Liver (tissue), 3 donors: ENCODE measurements around the gene RPUSD4.

ENCODE experiments used
- ATF3 ChIP-seq: IDR thresholded peaks from 2 replicates; pipeline ENCODE4 v1.6.1; 2016; ENCODE audit warnings: antibody characterized with exemption
- CTCF ChIP-seq: fragments of 150-350 bp; IDR thresholded peaks from 2 replicates; pipeline ENCODE4 v1.5.1; 2017; ENCODE audit warnings: improper control_type of control experiment, low read depth, low read length; ENCODE audit not compliant: missing input control
- EGR1 ChIP-seq, 2 donors: IDR thresholded peaks; 2 replicates each; pipeline ENCODE4 v1.6.1; 2016 to 2018; ENCODE audit warnings: antibody characterized with exemption in 2 of 2, low read depth in 2 of 2
- GABPA ChIP-seq, 2 donors: IDR thresholded peaks in 1 of 2; conservative IDR thresholded peaks in 1 of 2; 2 replicates each; pipeline ENCODE4 v1.6.1; 2016; ENCODE audit warnings: antibody characterized with exemption in 2 of 2, mild to moderate bottlenecking in 1 of 2, moderate library complexity in 1 of 2
- MAX ChIP-seq: IDR thresholded peaks from 2 replicates; pipeline ENCODE4 v1.6.1; 2016; ENCODE audit warnings: antibody characterized with exemption
- RAD21 ChIP-seq, 2 donors: IDR thresholded peaks; 2 replicates each; pipeline ENCODE4 v1.6.1; 2016; ENCODE audit warnings: antibody characterized with exemption in 2 of 2, mild to moderate bottlenecking in 2 of 2
- RXRA ChIP-seq, 2 donors: IDR thresholded peaks; 2 replicates each; pipeline ENCODE4 v1.6.1; 2017 to 2018; ENCODE audit warnings: antibody characterized with exemption in 2 of 2, mild to moderate bottlenecking in 1 of 2
- SP1 ChIP-seq: IDR thresholded peaks from 2 replicates; pipeline ENCODE4 v1.6.1; 2018; ENCODE audit warnings: antibody characterized with exemption, mild to moderate bottlenecking
- TAF1 ChIP-seq: conservative IDR thresholded peaks from 2 replicates; pipeline ENCODE4 v1.6.1; 2016; ENCODE audit warnings: antibody characterized with exemption, mild to moderate bottlenecking
- YY1 ChIP-seq: IDR thresholded peaks from 2 replicates; pipeline ENCODE4 v1.6.1; 2016; ENCODE audit warnings: antibody characterized with exemption, mild to moderate bottlenecking
- TF ChIP-seq, protein P1 (sequence below): IDR thresholded peaks from 2 replicates; pipeline ENCODE4 v1.6.1; 2016; ENCODE audit warnings: antibody characterized with exemption
- TF ChIP-seq, protein P2 (sequence below): IDR thresholded peaks from 2 replicates; pipeline ENCODE4 v1.6.1; 2016; ENCODE audit warnings: antibody characterized with exemption, mild to moderate bottlenecking
- donor health status: healthy.
- donor health status: healthy.

DNA sequence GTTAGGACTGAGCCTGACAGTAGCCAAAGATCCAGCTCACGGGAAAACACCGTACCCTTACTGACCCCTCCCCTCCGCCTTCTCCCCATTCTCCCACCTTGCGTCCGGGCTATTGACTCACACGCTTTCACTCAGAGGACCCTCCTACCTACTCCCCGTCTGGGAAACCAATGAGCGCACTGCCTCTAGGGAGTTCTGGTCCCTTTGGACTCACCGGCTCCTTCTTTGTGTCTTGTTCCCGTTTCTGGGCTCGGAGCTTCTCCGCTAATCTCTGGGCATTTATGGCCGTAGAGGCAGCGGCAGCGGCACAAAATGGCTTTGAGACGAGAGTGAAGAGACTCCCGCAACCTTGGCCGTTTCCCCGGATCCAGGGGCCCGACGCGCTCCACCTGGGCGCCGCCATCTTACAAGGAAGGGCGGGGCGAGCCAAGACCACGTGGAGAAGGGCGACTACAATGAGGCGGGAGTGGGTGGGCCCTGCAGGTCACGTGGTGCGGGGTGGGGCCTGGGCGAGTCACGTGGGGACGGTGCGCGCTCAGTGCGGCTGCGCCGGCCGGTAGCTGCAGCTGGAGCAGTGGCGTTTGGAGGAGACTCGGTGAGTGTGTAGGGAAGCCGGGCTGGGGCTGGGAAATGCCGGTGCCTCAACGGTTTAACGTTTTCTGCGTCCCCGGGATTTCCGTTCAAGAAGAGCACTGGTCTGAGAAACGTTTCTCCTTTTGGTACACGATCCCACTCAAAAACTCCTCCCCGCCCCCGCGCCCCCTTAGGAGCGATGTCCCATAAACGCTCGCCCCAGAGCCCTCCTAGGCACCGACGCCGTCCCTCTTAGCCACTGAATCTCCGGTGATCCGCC is at the start of gene RPUSD4, which contains the start of gene FAM118B:
- peak in 1 of 2 donors; percentile 33 for TF ChIP-seq RAD21 (IDR thresholded peaks at IDR 0.05)
- TF ChIP-seq CTCF, result no peak
- TF ChIP-seq, protein P1, sequence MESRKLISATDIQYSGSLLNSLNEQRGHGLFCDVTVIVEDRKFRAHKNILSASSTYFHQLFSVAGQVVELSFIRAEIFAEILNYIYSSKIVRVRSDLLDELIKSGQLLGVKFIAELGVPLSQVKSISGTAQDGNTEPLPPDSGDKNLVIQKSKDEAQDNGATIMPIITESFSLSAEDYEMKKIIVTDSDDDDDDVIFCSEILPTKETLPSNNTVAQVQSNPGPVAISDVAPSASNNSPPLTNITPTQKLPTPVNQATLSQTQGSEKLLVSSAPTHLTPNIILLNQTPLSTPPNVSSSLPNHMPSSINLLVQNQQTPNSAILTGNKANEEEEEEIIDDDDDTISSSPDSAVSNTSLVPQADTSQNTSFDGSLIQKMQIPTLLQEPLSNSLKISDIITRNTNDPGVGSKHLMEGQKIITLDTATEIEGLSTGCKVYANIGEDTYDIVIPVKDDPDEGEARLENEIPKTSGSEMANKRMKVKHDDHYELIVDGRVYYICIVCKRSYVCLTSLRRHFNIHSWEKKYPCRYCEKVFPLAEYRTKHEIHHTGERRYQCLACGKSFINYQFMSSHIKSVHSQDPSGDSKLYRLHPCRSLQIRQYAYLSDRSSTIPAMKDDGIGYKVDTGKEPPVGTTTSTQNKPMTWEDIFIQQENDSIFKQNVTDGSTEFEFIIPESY, result no peak
- peak in 1 of 2 donors; percentile 74 for TF ChIP-seq GABPA (IDR thresholded peaks at IDR 0.05 in 1 of 2, conservative IDR thresholded peaks at IDR 0.05 in 1 of 2)
- TF ChIP-seq TAF1, result peak; percentile 89
- peak; percentile 88 for TF ChIP-seq MAX
- TF ChIP-seq SP1, result peak; percentile 56
- peak; percentile 99 for TF ChIP-seq YY1
- no peak for TF ChIP-seq RXRA (IDR thresholded peaks at IDR 0.05)
- TF ChIP-seq ATF3, result no peak
- TF ChIP-seq, protein P2, sequence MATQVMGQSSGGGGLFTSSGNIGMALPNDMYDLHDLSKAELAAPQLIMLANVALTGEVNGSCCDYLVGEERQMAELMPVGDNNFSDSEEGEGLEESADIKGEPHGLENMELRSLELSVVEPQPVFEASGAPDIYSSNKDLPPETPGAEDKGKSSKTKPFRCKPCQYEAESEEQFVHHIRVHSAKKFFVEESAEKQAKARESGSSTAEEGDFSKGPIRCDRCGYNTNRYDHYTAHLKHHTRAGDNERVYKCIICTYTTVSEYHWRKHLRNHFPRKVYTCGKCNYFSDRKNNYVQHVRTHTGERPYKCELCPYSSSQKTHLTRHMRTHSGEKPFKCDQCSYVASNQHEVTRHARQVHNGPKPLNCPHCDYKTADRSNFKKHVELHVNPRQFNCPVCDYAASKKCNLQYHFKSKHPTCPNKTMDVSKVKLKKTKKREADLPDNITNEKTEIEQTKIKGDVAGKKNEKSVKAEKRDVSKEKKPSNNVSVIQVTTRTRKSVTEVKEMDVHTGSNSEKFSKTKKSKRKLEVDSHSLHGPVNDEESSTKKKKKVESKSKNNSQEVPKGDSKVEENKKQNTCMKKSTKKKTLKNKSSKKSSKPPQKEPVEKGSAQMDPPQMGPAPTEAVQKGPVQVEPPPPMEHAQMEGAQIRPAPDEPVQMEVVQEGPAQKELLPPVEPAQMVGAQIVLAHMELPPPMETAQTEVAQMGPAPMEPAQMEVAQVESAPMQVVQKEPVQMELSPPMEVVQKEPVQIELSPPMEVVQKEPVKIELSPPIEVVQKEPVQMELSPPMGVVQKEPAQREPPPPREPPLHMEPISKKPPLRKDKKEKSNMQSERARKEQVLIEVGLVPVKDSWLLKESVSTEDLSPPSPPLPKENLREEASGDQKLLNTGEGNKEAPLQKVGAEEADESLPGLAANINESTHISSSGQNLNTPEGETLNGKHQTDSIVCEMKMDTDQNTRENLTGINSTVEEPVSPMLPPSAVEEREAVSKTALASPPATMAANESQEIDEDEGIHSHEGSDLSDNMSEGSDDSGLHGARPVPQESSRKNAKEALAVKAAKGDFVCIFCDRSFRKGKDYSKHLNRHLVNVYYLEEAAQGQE, result peak; percentile 13
- TF ChIP-seq EGR1 (IDR thresholded peaks at IDR 0.05; ENCODE audit: low read depth in 2 of 2), result peak in 1 of 2 donors; percentile 68
